ENCODE measurements around the gene CCDC85C. TPM values are rescaled to one million over a fixed set of nuclear protein-coding genes. Genes with fewer than 3 reads are reported as not detected.
A peak's percentile ranks its signal among the peaks of the same experiment; 100 is the strongest.

Gene CCDC85C
- total and polyA plus RNA-seq, 7 donors: 1.8 to 21.0 (median 7.9) TPM

GRCh38 chr14:99516156-99516870 is 87.7 kb downstream of the CCDC85C start:
- intact Hi-C loops (cut with DNase I): loop anchor here (5.0 to 10.0 kb wide), 2 partner anchors 51 to 388 kb away; no protein-coding TSS in a partner anchor
- ATAC-seq (no peak), DNase-seq (peak in 1 of 2 donors; percentile 39)
- Histone ChIP-seq H3K4me1 (no peaks in the 10 kb centered on the region), H3K4me3 (no peak overlapping the region), H3K9me3 (no peaks in the 10 kb centered on the region), H3K27me3 (ENCODE audit: insufficient read depth in 3 of 3, low read length in 2 of 3) (no peaks in the 10 kb centered on the region), H3K36me3 (ENCODE audit: insufficient read depth in 1 of 2, low read depth in 1 of 2) (peaks cover 0 to 32% of the 10 kb centered on the region in 2 donors), H3K27ac (no peak overlapping the region)
- no peak for TF ChIP-seq CTCF (IDR thresholded peaks at IDR 0.05)
- 71 to 83% (median 71%) methylated on average over 24 of the region's 24 CpGs for WGBS, 3 donors

- Histone ChIP-seq H3K36me3 (ENCODE audit: insufficient read depth in 1 of 2, low read depth in 1 of 2) (peaks cover 0 to 40% of the 10 kb centered on the region in 2 donors), H3K9me3 (no peaks in the 10 kb centered on the region), H3K27ac (no peak overlapping the region), H3K4me3 (no peak overlapping the region), H3K27me3 (ENCODE audit: insufficient read depth in 3 of 3, low read length in 2 of 3) (no peaks in the 10 kb centered on the region), H3K4me1 (no peaks in the 10 kb centered on the region)
- 84 to 87% (median 85%) methylated on average over 25 to 27 of the region's 27 CpGs for WGBS, 3 donors
- no peak for TF ChIP-seq CTCF (IDR thresholded peaks at IDR 0.05)
- intact Hi-C loops (cut with DNase I): loop anchor here (5.0 to 10.0 kb wide), 2 partner anchors 52 to 389 kb away; no protein-coding TSS in a partner anchor
- no peak for ATAC-seq
- DNase-seq: peak in 1 of 2 donors; percentile 48
Measured at GRCh38 chr14:99515301-99516155, 88.5 kb downstream of the CCDC85C start.

- Histone ChIP-seq H3K27me3 (ENCODE audit: insufficient read depth in 3 of 3, low read length in 2 of 3) (no peaks in the 10 kb centered on the region), H3K4me3 (no peak overlapping the region), H3K4me1 (no peaks in the 10 kb centered on the region), H3K27ac (no peak overlapping the region), H3K36me3 (ENCODE audit: insufficient read depth in 1 of 2, low read depth in 1 of 2) (peaks cover 0 to 44% of the 10 kb centered on the region in 2 donors), H3K9me3 (no peaks in the 10 kb centered on the region)
- intact Hi-C loops (cut with DNase I): loop anchor here (5.0 to 10.0 kb wide), 2 partner anchors 53 to 390 kb away; no protein-coding TSS in a partner anchor
- TF ChIP-seq CTCF (IDR thresholded peaks at IDR 0.05): no peak
- 85 to 89% (median 87%) methylated on average over 20 of the region's 20 CpGs for WGBS, 3 donors
- DNase-seq (peak in 1 of 2 donors; percentile 52), ATAC-seq (no peak)
Measured at GRCh38 chr14:99514552-99515300, 89.3 kb downstream of the CCDC85C start.

- Histone ChIP-seq H3K4me1 (no peaks in the 10 kb centered on the region), H3K9me3 (no peaks in the 10 kb centered on the region), H3K4me3 (no peak overlapping the region), H3K27me3 (ENCODE audit: insufficient read depth in 3 of 3, low read length in 2 of 3) (no peaks in the 10 kb centered on the region), H3K36me3 (ENCODE audit: insufficient read depth in 1 of 2, low read depth in 1 of 2) (peaks cover 0 to 51% of the 10 kb centered on the region in 2 donors), H3K27ac (no peak overlapping the region)
- DNase-seq (peak in 1 of 2 donors; percentile 39), ATAC-seq (no peak)
- TF ChIP-seq CTCF (IDR thresholded peaks at IDR 0.05): no peak
- intact Hi-C loops (cut with DNase I): loop anchor here in 1 of 2 donors (10.0 kb wide), 1 partner anchor 391 kb away; no protein-coding TSS in a partner anchor
- WGBS, 3 donors: 74 to 77% (median 76%) methylated on average over 13 of the region's 13 CpGs
Measured at GRCh38 chr14:99513946-99514551, 90.0 kb downstream of the CCDC85C start.
